IMR-90 (cell line): ENCODE measurements around the gene CD99L2. TPM values are rescaled to one million over a fixed set of nuclear protein-coding genes. Genes with fewer than 3 reads are reported as not detected.
"Not testable (repeated sequence)": the region's sequence is repeated elsewhere in the genome, so short reads cannot be mapped to it uniquely, and the experiment has no call there.

ENCODE experiments used
- ATAC-seq: fragments of 200-7000 bp; cut with Tn5 transposase; 2 replicates; pipeline ENCODE4 v1.9.1; 2020; ENCODE audit warnings: low read depth, mild to moderate bottlenecking, moderate library complexity
- BruUV-seq: library from RNA; stranded (reverse); fragments of 400-500 nt; replicated peaks from 2 replicates; lab custom pipeline; 2021; lab: Mats Ljungman, UMichigan
- CTCF ChIA-PET: fragments of 300-600 bp; formaldehyde crosslinking; extraction: SDS; loops from one replicate; lab custom pipeline; 2021; ENCODE audit warnings: antibody characterized with exemption; lab: Yijun Ruan, JAX
- POLR2A ChIA-PET: fragments of 300-600 bp; sonication (Branson Sonifier 250); formaldehyde crosslinking; loops from one replicate; lab custom pipeline; 2022; ENCODE audit warnings: antibody characterized with exemption; ENCODE audit not compliant: unreplicated experiment; lab: Charles Lee
- DNase-seq: peaks from one replicate; pipeline ENCODE4 v3.0.0; 2013
- H2AFZ ChIP-seq: replicated peaks from 2 replicates; pipeline ENCODE3; 2013; ENCODE audit warnings: low read length, mild to moderate bottlenecking; ENCODE audit not compliant: poor library complexity
- H2AK5ac ChIP-seq: 2 replicates; pipeline ENCODE4 v1.6.1; 2013; ENCODE audit warnings: low read depth, low read length, inconsistent platforms
- H2AK9ac ChIP-seq: replicated peaks from 2 replicates; pipeline ENCODE3; 2013; ENCODE audit warnings: mild to moderate bottlenecking, low read depth, low read length, moderate library complexity; ENCODE audit not compliant: poor library complexity
- H2BK120ac ChIP-seq: 2 replicates; pipeline ENCODE4 v1.6.1; 2013; ENCODE audit warnings: low read depth, low read length, inconsistent platforms
- H2BK15ac ChIP-seq: 3 replicates; pipeline ENCODE4 v1.6.1; 2013; ENCODE audit warnings: low read depth, low read length, inconsistent platforms
- H2BK20ac ChIP-seq: 2 replicates; pipeline ENCODE4 v1.6.1; 2013; ENCODE audit warnings: low read depth, mild to moderate bottlenecking, inconsistent platforms, low read length, moderate library complexity
- H2BK5ac ChIP-seq: 2 replicates; pipeline ENCODE4 v1.6.1; 2013; ENCODE audit warnings: mild to moderate bottlenecking, low read depth, low read length, inconsistent platforms; ENCODE audit not compliant: poor library complexity, severe bottlenecking
- H3K14ac ChIP-seq: replicated peaks from 2 replicates; pipeline ENCODE4 v1.6.1; 2013; ENCODE audit warnings: low read depth, low read length, inconsistent platforms
- H3K18ac ChIP-seq: 2 replicates; pipeline ENCODE4 v1.6.1; 2013; ENCODE audit warnings: low read depth, low read length, control low read depth
- H3K23ac ChIP-seq: 2 replicates; pipeline ENCODE4 v1.6.1; 2013; ENCODE audit warnings: low read depth, low read length, inconsistent platforms
- H3K27ac ChIP-seq: 2 replicates; pipeline ENCODE4 v1.5.1; 2013; ENCODE audit warnings: mild to moderate bottlenecking, control low read depth, low read length; ENCODE audit not compliant: insufficient read depth
- H3K27me3 ChIP-seq: 2 replicates; pipeline ENCODE4 v1.6.1; 2013; ENCODE audit warnings: low read length; ENCODE audit not compliant: control insufficient read depth, insufficient read depth
- H3K36me3 ChIP-seq: 2 replicates; pipeline ENCODE4 v1.6.1; 2013; ENCODE audit warnings: low read length, mixed read lengths; ENCODE audit not compliant: control insufficient read depth, insufficient read depth
- H3K4ac ChIP-seq: 2 replicates; pipeline ENCODE4 v1.6.1; 2013; ENCODE audit warnings: low read depth, low read length, inconsistent platforms
- H3K4me1 ChIP-seq: 2 replicates; pipeline ENCODE4 v1.6.1; 2013; ENCODE audit warnings: low read length, mixed read lengths; ENCODE audit not compliant: control insufficient read depth, insufficient read depth
- H3K4me2 ChIP-seq: 2 replicates; pipeline ENCODE4 v1.6.1; 2013; ENCODE audit warnings: low read depth, mild to moderate bottlenecking, control low read depth, low read length, moderate library complexity
- H3K4me3 ChIP-seq: 2 replicates; pipeline ENCODE4 v1.5.1; 2013; ENCODE audit warnings: low read depth, mild to moderate bottlenecking, control low read depth, low read length, moderate library complexity; ENCODE audit not compliant: insufficient read depth
- H3K56ac ChIP-seq: 2 replicates; pipeline ENCODE4 v1.6.1; 2013; ENCODE audit warnings: low read length, inconsistent platforms; ENCODE audit not compliant: insufficient read depth; ENCODE audit errors: extremely low read depth
- H3K79me1 ChIP-seq, 2 experiments: 2 replicates each; pipeline ENCODE4 v1.6.1; 2013; ENCODE audit warnings: low read length in 2 of 2, inconsistent platforms in 1 of 2, low read depth in 1 of 2
- H3K9ac ChIP-seq: 2 replicates; pipeline ENCODE4 v1.6.1; 2013; ENCODE audit warnings: low read depth, low read length, control low read depth
- H3K9me1 ChIP-seq: 2 replicates; pipeline ENCODE4 v1.6.1; 2013; ENCODE audit warnings: low read length, inconsistent platforms; ENCODE audit not compliant: insufficient read depth
- H3K9me3 ChIP-seq: 2 replicates; pipeline ENCODE4 v1.6.1; 2013; ENCODE audit warnings: low read length; ENCODE audit not compliant: control insufficient read depth, insufficient read depth
- H4K20me1 ChIP-seq: 2 replicates; pipeline ENCODE4 v1.6.1; 2013; ENCODE audit warnings: low read length, inconsistent platforms; ENCODE audit not compliant: insufficient read depth
- H4K5ac ChIP-seq: 2 replicates; pipeline ENCODE4 v1.6.1; 2013; ENCODE audit warnings: mild to moderate bottlenecking, low read depth, low read length, control low read depth
- H4K8ac ChIP-seq, 2 experiments: 2 replicates each; pipeline ENCODE4 v1.6.1; 2013; ENCODE audit warnings: low read depth in 2 of 2, low read length in 2 of 2, control low read depth in 1 of 2, inconsistent platforms in 1 of 2
- H4K91ac ChIP-seq: 2 replicates; pipeline ENCODE4 v1.6.1; 2013; ENCODE audit warnings: low read depth, low read length, inconsistent platforms; ENCODE audit not compliant: insufficient read depth
- BHLHE40 ChIP-seq: fragments of 150-350 bp; IDR thresholded peaks from 2 replicates; pipeline ENCODE4 v1.6.1; 2016; ENCODE audit warnings: mild to moderate bottlenecking, low read depth, low read length
- CEBPB ChIP-seq: IDR thresholded peaks from 2 replicates; pipeline ENCODE4 v1.6.1; 2012; ENCODE audit warnings: low read depth, low read length, improper control_type of control experiment
- CHD1 ChIP-seq: IDR thresholded peaks from 2 replicates; pipeline ENCODE4 v1.6.1; 2012; ENCODE audit warnings: low read depth, low read length, improper control_type of control experiment
- NFE2L2 ChIP-seq: fragments of 150-350 bp; IDR thresholded peaks from 2 replicates; pipeline ENCODE4 v1.6.1; 2016; ENCODE audit warnings: low read depth, mild to moderate bottlenecking, low read length
- RAD21 ChIP-seq: IDR thresholded peaks from 2 replicates; pipeline ENCODE4 v1.6.1; 2012; ENCODE audit warnings: low read length, improper control_type of control experiment
- RCOR1 ChIP-seq: IDR thresholded peaks from 2 replicates; pipeline ENCODE4 v1.6.1; 2012; ENCODE audit warnings: mild to moderate bottlenecking, low read length, improper control_type of control experiment; ENCODE audit not compliant: insufficient replicate concordance
- RFX5 ChIP-seq: IDR thresholded peaks from 2 replicates; pipeline ENCODE4 v1.8.0; 2012; ENCODE audit warnings: low read depth, mild to moderate bottlenecking, low read length, moderate library complexity
- SMC3 ChIP-seq: fragments of 150-350 bp; IDR thresholded peaks from 2 replicates; pipeline ENCODE4 v1.6.1; 2016; ENCODE audit warnings: low read depth, mild to moderate bottlenecking, antibody characterized with exemption, low read length, moderate library complexity
- WGBS, 2 experiments: methylation state at CpG; one replicate each; pipeline versions ENCODE4 v1.1.5 to v1.1.7; 2013; ENCODE audit warnings: missing lambda C conversion rate in 2 of 2; ENCODE audit not compliant: insufficient read length in 1 of 2; ENCODE audit errors: extremely low coverage in 2 of 2; 5-methylcytosine and 5-hydroxymethylcytosine counted together
- dilution Hi-C: fragments of 300-500 bp; cut with HindIII; formaldehyde crosslinking; loops from one replicate; pipeline ENCODE4 v1.14.3; 2018; ENCODE audit warnings: low sequenced_read_pairs; ENCODE audit not compliant: unreplicated experiment
- in situ Hi-C: fragments of 300-500 bp; cut with MboI; formaldehyde crosslinking; loops from 3 replicates; pipeline ENCODE4 v1.14.3; 2019; ENCODE audit warnings: low sequenced_read_pairs, inconsistent platforms, mixed read lengths
- intact Hi-C: fragments of 100-400 bp; cut with micrococcal nuclease; formaldehyde crosslinking; loops from 2 replicates; pipeline ENCODE4 v1.10.0; 2022
- polyA plus RNA-seq, 3 experiments: library from polyadenylated mRNA; depleted of rRNA; stranded (reverse); fragments of >200 nt; gene quantifications; 2 replicates each; pipeline ENCODE4 v1.2.3, GENCODE V29; 2012; ENCODE audit warnings: low replicate concordance in 1 of 3
- total RNA-seq: library from RNA; depleted of rRNA; stranded (reverse); fragments of >200 nt; gene quantifications from 2 replicates; pipeline ENCODE4 v1.2.3, GENCODE V29; 2012
- TF ChIP-seq, protein P1 (sequence below): fragments of 150-350 bp; IDR thresholded peaks from 2 replicates; pipeline ENCODE4 v1.6.1; 2016; ENCODE audit warnings: low read depth, mild to moderate bottlenecking, low read length, moderate library complexity, borderline replicate concordance

CD99L2 gene
- total and polyA plus RNA-seq, 2 of the 4 experiments (the other 2 are of a cell fraction): 17.4 to 41.4 TPM

DNA sequence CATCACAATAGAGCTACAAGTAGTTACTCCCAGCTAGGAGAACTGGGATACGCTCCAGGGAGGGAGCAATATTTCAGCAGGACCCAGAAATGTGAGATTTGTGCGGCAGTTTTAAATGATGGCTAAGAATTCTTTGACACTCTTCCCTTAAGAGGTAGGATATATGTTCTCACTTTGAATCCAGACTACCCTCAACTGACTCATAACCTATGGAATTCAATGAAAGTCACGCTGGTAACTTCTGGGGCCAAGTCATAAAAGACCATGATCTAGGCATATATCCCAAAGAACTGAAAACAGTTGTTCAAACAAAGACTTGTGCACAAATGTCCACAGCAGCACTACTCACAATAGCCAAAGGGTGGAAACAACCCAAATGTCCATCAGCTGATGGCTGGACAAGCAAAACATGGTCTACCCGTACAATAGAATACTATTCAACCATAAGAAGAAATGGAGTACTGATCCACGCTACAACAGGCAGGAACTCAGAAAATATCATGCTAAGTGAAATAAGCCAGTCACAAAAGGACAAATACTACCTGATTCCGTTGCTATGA lies 10.5 kb downstream of the CD99L2 start:
- no peak overlapping the region for H2BK20ac ChIP-seq
- H2AK5ac ChIP-seq: no peak overlapping the region
- H3K23ac ChIP-seq: no peak overlapping the region
- H2AFZ ChIP-seq: no peak overlapping the region
- H3K9me1 ChIP-seq: no peaks in the 10 kb centered on the region
- in situ Hi-C loops: no loop called here
- H2BK5ac ChIP-seq: no peak overlapping the region
- ChIA-PET CTCF (no interaction called here), POLR2A (no interaction called here)
- no peak overlapping the region for H3K4me3 ChIP-seq
- H3K18ac ChIP-seq: no peak overlapping the region
- H3K9ac ChIP-seq: no peak overlapping the region
- no peak overlapping the region for H4K5ac ChIP-seq
- H3K36me3 ChIP-seq: no peaks in the 10 kb centered on the region
- H2BK15ac ChIP-seq: no peak overlapping the region
- no peak overlapping the region for H3K14ac ChIP-seq
- no peaks in the 10 kb centered on the region for H3K27me3 ChIP-seq
- no peaks in the 10 kb centered on the region for H3K4me1 ChIP-seq
- no peak overlapping the region for H3K4me2 ChIP-seq
- peaks cover 6% of the 10 kb centered on the region; the same call in 1 of the 2 replicates for H4K20me1 ChIP-seq
- intact Hi-C loops: no loop called here
- dilution Hi-C loops: no loop called here
- no peak overlapping the region for H4K8ac ChIP-seq
- H2BK120ac ChIP-seq: no peak overlapping the region
- H2AK9ac ChIP-seq: no peak overlapping the region
- no peak overlapping the region for H3K4ac ChIP-seq
- WGBS, 2 experiments: no CpG with 5 or more reads among the region's 6 CpGs
- ATAC-seq (no peak; the same call in 1 of the 2 replicates), DNase-seq (peak; percentile 45)
- H3K56ac ChIP-seq: no peak overlapping the region
- H4K91ac ChIP-seq: no peak overlapping the region
- no TSS peak for BruUV-seq
- TF ChIP-seq RCOR1 (no peak), RFX5 (no peak), CEBPB (no peak), RAD21 (no peak), NFE2L2 (no peak), CHD1 (no peak), SMC3 (no peak), BHLHE40 (no peak)
- TF ChIP-seq, protein P1, sequence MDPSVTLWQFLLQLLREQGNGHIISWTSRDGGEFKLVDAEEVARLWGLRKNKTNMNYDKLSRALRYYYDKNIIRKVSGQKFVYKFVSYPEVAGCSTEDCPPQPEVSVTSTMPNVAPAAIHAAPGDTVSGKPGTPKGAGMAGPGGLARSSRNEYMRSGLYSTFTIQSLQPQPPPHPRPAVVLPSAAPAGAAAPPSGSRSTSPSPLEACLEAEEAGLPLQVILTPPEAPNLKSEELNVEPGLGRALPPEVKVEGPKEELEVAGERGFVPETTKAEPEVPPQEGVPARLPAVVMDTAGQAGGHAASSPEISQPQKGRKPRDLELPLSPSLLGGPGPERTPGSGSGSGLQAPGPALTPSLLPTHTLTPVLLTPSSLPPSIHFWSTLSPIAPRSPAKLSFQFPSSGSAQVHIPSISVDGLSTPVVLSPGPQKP: no peak
- no peaks in the 10 kb centered on the region for H3K9me3 ChIP-seq
- peaks cover 0 to 16% of the 10 kb centered on the region in 2 experiments; a peak in 2 of 4 replicates for H3K79me1 ChIP-seq
- no peak overlapping the region for H3K27ac ChIP-seq

DNA sequence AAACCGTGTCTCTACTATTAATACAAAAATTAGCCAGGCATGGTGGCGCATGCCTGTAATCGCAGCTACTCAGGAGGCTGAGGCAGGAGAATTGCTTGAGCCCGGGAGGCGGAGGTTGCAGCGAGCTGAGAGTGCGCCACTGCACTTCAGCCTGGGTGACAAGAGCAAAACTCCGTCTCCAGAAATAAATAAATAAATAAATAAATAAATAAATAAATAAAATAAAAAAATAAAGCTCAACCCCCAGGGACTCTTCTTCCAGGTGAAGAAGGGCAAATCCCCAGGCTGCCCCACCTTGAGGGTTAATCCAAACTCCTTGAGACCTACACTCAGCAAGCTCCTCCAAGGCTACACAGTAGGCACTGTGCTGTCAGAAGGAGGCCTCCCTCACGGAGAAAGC lies 11.2 kb downstream of the CD99L2 start:
- H4K20me1 ChIP-seq, H3K9ac ChIP-seq, H2AK9ac ChIP-seq, H3K14ac ChIP-seq, H2AK5ac ChIP-seq, H2BK20ac ChIP-seq, CTCF ChIA-PET, H4K8ac ChIP-seq, H2AFZ ChIP-seq, dilution Hi-C loops, H3K4me3 ChIP-seq, H4K5ac ChIP-seq, H3K27ac ChIP-seq, intact Hi-C loops, H3K27me3 ChIP-seq, ATAC-seq, H3K56ac ChIP-seq, H2BK5ac ChIP-seq, H3K4me2 ChIP-seq, H3K18ac ChIP-seq, H3K36me3 ChIP-seq, BruUV-seq, H4K91ac ChIP-seq, H3K4me1 ChIP-seq, H3K9me3 ChIP-seq, in situ Hi-C loops, POLR2A ChIA-PET, DNase-seq, H3K9me1 ChIP-seq, H3K23ac ChIP-seq, H3K4ac ChIP-seq, H2BK120ac ChIP-seq, H2BK15ac ChIP-seq: not testable (repeated sequence)
- no CpG with 5 or more reads among the region's 9 CpGs for WGBS, 2 experiments
- peaks cover 0 to 16% of the 10 kb centered on the region in 2 experiments; a peak in 2 of 4 replicates for H3K79me1 ChIP-seq
